HepG2 (cell line): ENCODE data around the gene ADGRG6. TPM values are rescaled to one million over a fixed set of nuclear protein-coding genes. Genes with fewer than 3 reads are reported as not detected.

ENCODE experiments used
- AGO2 ChIP-seq: fragments of 200-400 bp; formaldehyde crosslinking; optimal IDR thresholded peaks from 2 replicates; pipeline ENCODE3; 2017; ENCODE audit warnings: mild to moderate bottlenecking, low read depth, low read length, moderate library complexity
- ARID2 ChIP-seq: sonication (generic); formaldehyde crosslinking; IDR thresholded peaks from 2 replicates; pipeline ENCODE4 v1.8.1; 2022; ENCODE audit warnings: mild to moderate bottlenecking, missing genetic modification reagents, borderline replicate concordance
- ATM ChIP-seq: fragments of 450-650 bp; IDR thresholded peaks from 2 replicates; pipeline ENCODE4 v1.7.1; 2017; ENCODE audit warnings: mild to moderate bottlenecking, borderline replicate concordance
- BCL3 ChIP-seq: sonication (generic); formaldehyde crosslinking; IDR thresholded peaks from 2 replicates; pipeline ENCODE4 v1.5.1; 2020; ENCODE audit warnings: mild to moderate bottlenecking, missing genetic modification reagents, moderate library complexity
- FOXP1 ChIP-seq, 2 experiments: fragments of 450-650 bp in 1 of 2; IDR thresholded peaks; 2 replicates each; pipeline ENCODE4 v1.6.1; 2017 to 2018; ENCODE audit warnings: antibody characterized with exemption in 1 of 2
- HES4 ChIP-seq: sonication (generic); formaldehyde crosslinking; IDR thresholded peaks from 2 replicates; pipeline ENCODE4 v1.9.0; 2021; ENCODE audit warnings: mild to moderate bottlenecking, missing genetic modification reagents, borderline replicate concordance
- IRF2 ChIP-seq: IDR thresholded peaks from 2 replicates; pipeline ENCODE4 v1.6.1; 2018; ENCODE audit warnings: missing genetic modification reagents, missing compliant biosample characterization
- JUND ChIP-seq: sonication (generic); formaldehyde crosslinking; IDR thresholded peaks from 2 replicates; pipeline ENCODE4 v1.8.0; 2022; ENCODE audit warnings: mild to moderate bottlenecking, missing genetic modification reagents
- NR3C1 ChIP-seq: sonication (generic); formaldehyde crosslinking; IDR thresholded peaks from 2 replicates; pipeline ENCODE4 v1.4.0; 2020; ENCODE audit warnings: missing genetic modification reagents
- SMAD3 ChIP-seq: sonication (generic); formaldehyde crosslinking; IDR thresholded peaks from 2 replicates; pipeline ENCODE4 v1.4.0; 2020; ENCODE audit warnings: missing genetic modification reagents
- SNRNP70 ChIP-seq: fragments of 200-400 bp; formaldehyde crosslinking; IDR thresholded peaks from 2 replicates; pipeline ENCODE4 v1.6.1; 2017; ENCODE audit warnings: mild to moderate bottlenecking, low read depth, low read length, moderate library complexity
- SOX5 ChIP-seq: IDR thresholded peaks from 2 replicates; pipeline ENCODE4 v1.6.1; 2016; ENCODE audit warnings: borderline replicate concordance
- SPEN ChIP-seq: sonication (generic); formaldehyde crosslinking; IDR thresholded peaks from 2 replicates; pipeline ENCODE4 v1.5.1; 2020; ENCODE audit warnings: low read depth, mild to moderate bottlenecking, missing genetic modification reagents
- TCF7 ChIP-seq: sonication (generic); IDR thresholded peaks from 2 replicates; pipeline ENCODE4 v1.6.1; 2016; ENCODE audit warnings: antibody characterized with exemption, low read depth
- TEF ChIP-seq: sonication (generic); formaldehyde crosslinking; IDR thresholded peaks from 2 replicates; pipeline ENCODE4 v1.5.0; 2020; ENCODE audit warnings: missing genetic modification reagents
- YEATS4 ChIP-seq: sonication (generic); formaldehyde crosslinking; IDR thresholded peaks from 2 replicates; pipeline ENCODE4 v1.4.0; 2020; ENCODE audit warnings: missing genetic modification reagents, borderline replicate concordance
- ZBTB7B ChIP-seq: sonication (generic); formaldehyde crosslinking; IDR thresholded peaks from 2 replicates; pipeline ENCODE4 v1.4.0; 2020; ENCODE audit warnings: missing genetic modification reagents
- ZFP90 ChIP-seq: sonication (generic); formaldehyde crosslinking; IDR thresholded peaks from 2 replicates; pipeline ENCODE4 v1.8.0; 2022; ENCODE audit warnings: missing genetic modification reagents, mild to moderate bottlenecking, inconsistent platforms, borderline replicate concordance
- ZHX1 ChIP-seq: sonication (generic); formaldehyde crosslinking; IDR thresholded peaks from 2 replicates; pipeline ENCODE4 v1.8.1; 2022; ENCODE audit warnings: low read depth, mild to moderate bottlenecking, missing genetic modification reagents
- ZNF609 ChIP-seq: sonication (generic); formaldehyde crosslinking; IDR thresholded peaks from 2 replicates; pipeline ENCODE4 v1.4.0; 2020; ENCODE audit warnings: mild to moderate bottlenecking, missing genetic modification reagents, borderline replicate concordance
- polyA plus RNA-seq, 8 experiments: library from polyadenylated mRNA; depleted of rRNA in 3 of 8; stranded (reverse) in 7 of 8; unstranded in 1 of 8; fragments of >200 nt; fragmentation: Illumina TruSeq in 4 of 8; extraction: Trizol in 4 of 8; gene quantifications; 2 replicates each; pipeline versions ENCODE4 v1.2.1 to v1.2.3, GENCODE V29; 2011 to 2016; ENCODE audit warnings: low read depth in 4 of 8, missing spikeins in 1 of 8, mixed read lengths in 1 of 8; ENCODE audit not compliant: insufficient read depth in 1 of 8
- total RNA-seq, 5 experiments: library from RNA; depleted of rRNA; stranded (reverse); fragments of >200 nt; fragmentation: Illumina TruSeq; extraction: Trizol; gene quantifications; 2 replicates each; pipeline ENCODE4 v1.2.3, GENCODE V29; 2016; ENCODE audit warnings: low read depth in 1 of 5

The ADGRG6 gene
- total and polyA plus RNA-seq, 2 of the 13 experiments (the other 11 are each of a cell fraction or from before 2014, with no cell fraction given): 129 to 249 TPM

GRCh38 chr6:142378138-142378875, 76.5 kb downstream of the ADGRG6 start (continued):
- TF ChIP-seq BCL3 (CRISPR knock-in tag): no peak
- TF ChIP-seq SMAD3 (CRISPR knock-in tag): peak; percentile 51; the same call in 1 of the 2 replicates
- no peak for TF ChIP-seq YEATS4
- no peak for TF ChIP-seq JUND
- no peak for TF ChIP-seq SNRNP70
- TF ChIP-seq NR3C1 (CRISPR knock-in tag): no peak
- TF ChIP-seq AGO2: no peak
- no peak for TF ChIP-seq ARID2
- no peak for TF ChIP-seq ZNF609
- TF ChIP-seq TEF (CRISPR knock-in tag): no peak
- TF ChIP-seq IRF2 (CRISPR knock-in tag): no peak
- TF ChIP-seq ZHX1 (CRISPR knock-in tag): no peak
- peak; percentile 57; the same call in 1 of the 2 replicates for TF ChIP-seq TCF7
- no peak for TF ChIP-seq HES4 (CRISPR knock-in tag)
- TF ChIP-seq ZBTB7B (CRISPR knock-in tag): peak; percentile 32; the same call in 1 of the 2 replicates
- TF ChIP-seq ZFP90 (CRISPR knock-in tag): no peak
- no peak for TF ChIP-seq FOXP1 (IDR thresholded peaks at IDR 0.05)
- TF ChIP-seq FOXP1 (CRISPR knock-in tag; IDR thresholded peaks at IDR 0.05): 0 out of 2 replicates have a peak, but pooled peaks have one; percentile 22
- no peak for TF ChIP-seq ATM
- TF ChIP-seq SPEN (CRISPR knock-in tag): 0 out of 2 replicates have a peak, but pooled peaks have one; percentile 20
- peak; percentile 88 for TF ChIP-seq SOX5 (CRISPR knock-in tag)
